ENCODE results near the gene ODAPH. TPM values are rescaled to one million over a fixed set of nuclear protein-coding genes. Genes with fewer than 3 reads are reported as not detected.

ODAPH gene
- total and polyA plus RNA-seq, 2 of the 4 experiments (the other 2 are of a cell fraction) = not detected

- Histone ChIP-seq H3K27ac (ENCODE audit: insufficient read depth, low read length) (no peak overlapping the region), H2BK120ac (ENCODE audit: low read depth, low read length) (no peak overlapping the region), H3K27me3 (ENCODE audit: control insufficient read depth, insufficient read depth, low read length) (peaks cover 6% of the 10 kb centered on the region), H3K18ac (ENCODE audit: low read depth, low read length) (no peak overlapping the region), H3K9ac (ENCODE audit: low read depth, low read length) (no peak overlapping the region), H2AK5ac (ENCODE audit: low read depth, low read length) (no peak overlapping the region), H4K20me1 (ENCODE audit: insufficient read depth, low read length) (no peaks in the 10 kb centered on the region), H3K79me1 (ENCODE audit: low read depth in 1 of 2, low read length in 2 of 2) (no peaks in the 10 kb centered on the region), H4K5ac (ENCODE audit: low read depth, low read length) (no peak overlapping the region), H4K91ac (ENCODE audit: insufficient read depth, low read depth, low read length) (no peak overlapping the region), H3K4me3 (ENCODE audit: insufficient read depth, low read depth, low read length) (no peak overlapping the region), H3K36me3 (ENCODE audit: control insufficient read depth, insufficient read depth, low read length) (no peaks in the 10 kb centered on the region), H3K23ac (ENCODE audit: low read depth, low read length) (no peak overlapping the region), H3K4ac (ENCODE audit: low read depth, low read length) (no peak overlapping the region), H3K4me1 (ENCODE audit: control insufficient read depth, insufficient read depth, low read length) (no peaks in the 10 kb centered on the region), H2BK15ac (ENCODE audit: low read depth, low read length) (no peak overlapping the region), H4K8ac (ENCODE audit: low read depth in 2 of 2, low read length in 2 of 2) (no peak overlapping the region), H3K9me3 (ENCODE audit: control insufficient read depth, insufficient read depth, low read length) (no peaks in the 10 kb centered on the region), H2BK20ac (ENCODE audit: low read depth, low read length) (no peak overlapping the region), H3K14ac (replicated peaks; ENCODE audit: low read depth, low read length) (no peak overlapping the region), H3K56ac (ENCODE audit: extremely low read depth, insufficient read depth, low read length) (no peak overlapping the region), H3K9me1 (ENCODE audit: insufficient read depth, low read length) (peaks cover 2% of the 10 kb centered on the region; the same call in 1 of the 2 replicates), H3K4me2 (ENCODE audit: low read depth, low read length) (no peak overlapping the region), H2AK9ac (replicated peaks; ENCODE audit: low read depth, low read length, poor library complexity) (no peak overlapping the region), H2BK5ac (ENCODE audit: low read depth, low read length, poor library complexity, severe bottlenecking) (no peak overlapping the region), H2AFZ (replicated peaks; ENCODE audit: low read length, poor library complexity) (no peak overlapping the region)
- dilution Hi-C loops (cut with HindIII; ENCODE audit: low sequenced_read_pairs, unreplicated experiment) (no loop called here), in situ Hi-C loops (cut with MboI; ENCODE audit: low sequenced_read_pairs) (no loop called here), intact Hi-C loops (cut with micrococcal nuclease) (no loop called here)
- WGBS, 2 experiments (ENCODE audit: extremely low coverage in 2 of 2, insufficient read length in 1 of 2) = no CpG with 5 or more reads among the region's 3 CpGs
- no TSS peak for BruUV-seq (replicated peaks)
- ATAC-seq (ENCODE audit: low read depth) (no peak), DNase-seq (no peak)
- TF ChIP-seq CEBPB (IDR thresholded peaks at IDR 0.05; ENCODE audit: low read depth, low read length) (no peak), MAZ (IDR thresholded peaks at IDR 0.05; ENCODE audit: borderline replicate concordance, low read depth, low read length) (no peak), ELK1 (IDR thresholded peaks at IDR 0.05; ENCODE audit: borderline replicate concordance, low read depth, low read length) (no peak), BHLHE40 (IDR thresholded peaks at IDR 0.05; ENCODE audit: low read depth, low read length) (no peak), FOS (IDR thresholded peaks at IDR 0.05; ENCODE audit: low read depth, low read length) (no peak), RFX5 (IDR thresholded peaks at IDR 0.05; ENCODE audit: low read depth, low read length) (no peak)
- CTCF ChIA-PET = interaction anchor here (0.6 to 0.7 kb wide), 2 partner anchors 12 to 35 kb away, joined by 3 read pairs; no protein-coding TSS in a partner anchor
- POLR2A ChIA-PET (ENCODE audit: unreplicated experiment) = no interaction called here
Observed at GRCh38 chr4:75596061-75596460, 40.2 kb downstream of the ODAPH start.
